ENCODE measurements around the gene ELAPOR1. TPM values are rescaled to one million over a fixed set of nuclear protein-coding genes. Genes with fewer than 3 reads are reported as not detected.

Gene ELAPOR1
- total and polyA plus RNA-seq, 9 of the 15 experiments (the other 6 are each of a cell fraction or from before 2014, with no cell fraction given): 0.07 to 1.2 (median 0.18) TPM

DNA sequence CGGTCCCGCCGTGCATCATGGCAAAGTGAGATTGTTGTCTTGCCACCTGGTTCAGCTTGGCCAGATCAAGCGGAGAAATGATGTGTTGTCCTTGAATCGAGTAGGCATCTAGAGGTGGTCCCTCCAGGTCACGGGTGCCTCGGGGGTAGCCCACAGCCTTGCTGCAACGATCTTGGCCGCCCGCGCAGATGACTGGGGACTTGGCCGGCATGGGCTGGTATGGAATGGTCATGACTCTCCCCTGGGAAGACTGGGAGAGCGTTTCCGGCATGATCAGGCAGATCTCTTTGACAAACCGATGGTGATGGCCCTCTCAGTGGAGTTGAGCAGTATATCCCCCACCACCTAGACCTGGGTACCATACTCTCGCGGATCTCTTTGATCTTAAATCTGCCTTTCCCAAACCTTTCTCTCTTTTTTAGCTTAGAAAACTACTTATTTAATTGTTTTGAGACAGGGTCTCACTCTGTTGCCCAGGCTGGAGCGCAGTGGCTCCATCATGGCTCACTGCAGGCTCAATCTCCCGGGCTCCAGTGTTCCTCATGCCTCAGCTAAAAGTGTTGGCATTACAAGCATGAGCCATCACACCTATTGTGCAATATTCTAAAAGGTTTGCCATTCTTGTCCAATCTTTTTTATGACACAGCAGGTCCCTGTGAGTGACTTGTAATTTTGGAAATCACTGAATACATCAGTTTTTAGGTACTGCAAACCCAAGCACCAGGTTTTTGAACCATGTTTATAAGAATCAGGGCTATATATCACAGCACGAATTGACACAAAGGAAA, 9.4 kb upstream of the ELAPOR1 start (continued):
- TF ChIP-seq, protein P1, sequence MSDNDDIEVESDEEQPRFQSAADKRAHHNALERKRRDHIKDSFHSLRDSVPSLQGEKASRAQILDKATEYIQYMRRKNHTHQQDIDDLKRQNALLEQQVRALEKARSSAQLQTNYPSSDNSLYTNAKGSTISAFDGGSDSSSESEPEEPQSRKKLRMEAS (CRISPR knock-in tag; IDR thresholded peaks at IDR 0.05): 0 out of 2 replicates have a peak, but pooled peaks have one; percentile 20
- no peak for TF ChIP-seq YY1 (IDR thresholded peaks at IDR 0.05; ENCODE audit: borderline replicate concordance in 1 of 3, control insufficient read depth in 1 of 3, extremely low read depth in 1 of 3, insufficient read depth in 3 of 3, insufficient read length in 1 of 3, insufficient replicate concordance in 2 of 3, low read depth in 1 of 3, low read length in 2 of 3)
- TF ChIP-seq, protein P2, sequence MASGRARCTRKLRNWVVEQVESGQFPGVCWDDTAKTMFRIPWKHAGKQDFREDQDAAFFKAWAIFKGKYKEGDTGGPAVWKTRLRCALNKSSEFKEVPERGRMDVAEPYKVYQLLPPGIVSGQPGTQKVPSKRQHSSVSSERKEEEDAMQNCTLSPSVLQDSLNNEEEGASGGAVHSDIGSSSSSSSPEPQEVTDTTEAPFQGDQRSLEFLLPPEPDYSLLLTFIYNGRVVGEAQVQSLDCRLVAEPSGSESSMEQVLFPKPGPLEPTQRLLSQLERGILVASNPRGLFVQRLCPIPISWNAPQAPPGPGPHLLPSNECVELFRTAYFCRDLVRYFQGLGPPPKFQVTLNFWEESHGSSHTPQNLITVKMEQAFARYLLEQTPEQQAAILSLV (tag; IDR thresholded peaks at IDR 0.05): 0 out of 2 replicates have a peak, but pooled peaks have one; percentile 42
- TF ChIP-seq MEIS2 (IDR thresholded peaks at IDR 0.05; ENCODE audit: partially characterized antibody): peak; percentile 5
- no peak for TF ChIP-seq NFYB (IDR thresholded peaks at IDR 0.05; ENCODE audit: extremely low read depth, insufficient read length)
- TF ChIP-seq ZFPM2 (CRISPR knock-in tag; IDR thresholded peaks at IDR 0.05): no peak
- TF ChIP-seq FOXJ2 (tag; IDR thresholded peaks at IDR 0.05): no peak
- peak; percentile 95 for TF ChIP-seq CEBPB (tag; IDR thresholded peaks at IDR 0.05)
- TF ChIP-seq SRF (CRISPR knock-in tag; IDR thresholded peaks at IDR 0.05): no peak

All from K562 (cell line).